IMR-90 (cell line): ENCODE measurements around the gene REXO1. TPM values are rescaled to one million over a fixed set of nuclear protein-coding genes. Genes with fewer than 3 reads are reported as not detected.

Experiments used
- ATAC-seq: fragments of 200-7000 bp; cut with Tn5 transposase; 2 replicates; pipeline ENCODE4 v1.9.1; 2020; ENCODE audit warnings: low read depth, mild to moderate bottlenecking, moderate library complexity
- BruUV-seq: library from RNA; stranded (reverse); fragments of 400-500 nt; replicated peaks from 2 replicates; lab custom pipeline; 2021; lab: Mats Ljungman, UMichigan
- CTCF ChIA-PET: fragments of 300-600 bp; formaldehyde crosslinking; extraction: SDS; loops from one replicate; lab custom pipeline; 2021; ENCODE audit warnings: antibody characterized with exemption; lab: Yijun Ruan, JAX
- POLR2A ChIA-PET: fragments of 300-600 bp; sonication (Branson Sonifier 250); formaldehyde crosslinking; loops from one replicate; lab custom pipeline; 2022; ENCODE audit warnings: antibody characterized with exemption; ENCODE audit not compliant: unreplicated experiment; lab: Charles Lee
- DNase-seq: peaks from one replicate; pipeline ENCODE4 v3.0.0; 2013
- H2AFZ ChIP-seq: replicated peaks from 2 replicates; pipeline ENCODE3; 2013; ENCODE audit warnings: low read length, mild to moderate bottlenecking; ENCODE audit not compliant: poor library complexity
- H2AK5ac ChIP-seq: 2 replicates; pipeline ENCODE4 v1.6.1; 2013; ENCODE audit warnings: low read depth, low read length, inconsistent platforms
- H2AK9ac ChIP-seq: replicated peaks from 2 replicates; pipeline ENCODE3; 2013; ENCODE audit warnings: mild to moderate bottlenecking, low read depth, low read length, moderate library complexity; ENCODE audit not compliant: poor library complexity
- H2BK120ac ChIP-seq: 2 replicates; pipeline ENCODE4 v1.6.1; 2013; ENCODE audit warnings: low read depth, low read length, inconsistent platforms
- H2BK15ac ChIP-seq: 3 replicates; pipeline ENCODE4 v1.6.1; 2013; ENCODE audit warnings: low read depth, low read length, inconsistent platforms
- H2BK20ac ChIP-seq: 2 replicates; pipeline ENCODE4 v1.6.1; 2013; ENCODE audit warnings: low read depth, mild to moderate bottlenecking, inconsistent platforms, low read length, moderate library complexity
- H2BK5ac ChIP-seq: 2 replicates; pipeline ENCODE4 v1.6.1; 2013; ENCODE audit warnings: mild to moderate bottlenecking, low read depth, low read length, inconsistent platforms; ENCODE audit not compliant: poor library complexity, severe bottlenecking
- H3K14ac ChIP-seq: replicated peaks from 2 replicates; pipeline ENCODE4 v1.6.1; 2013; ENCODE audit warnings: low read depth, low read length, inconsistent platforms
- H3K18ac ChIP-seq: 2 replicates; pipeline ENCODE4 v1.6.1; 2013; ENCODE audit warnings: low read depth, low read length, control low read depth
- H3K23ac ChIP-seq: 2 replicates; pipeline ENCODE4 v1.6.1; 2013; ENCODE audit warnings: low read depth, low read length, inconsistent platforms
- H3K27ac ChIP-seq: 2 replicates; pipeline ENCODE4 v1.5.1; 2013; ENCODE audit warnings: mild to moderate bottlenecking, control low read depth, low read length; ENCODE audit not compliant: insufficient read depth
- H3K27me3 ChIP-seq: 2 replicates; pipeline ENCODE4 v1.6.1; 2013; ENCODE audit warnings: low read length; ENCODE audit not compliant: control insufficient read depth, insufficient read depth
- H3K36me3 ChIP-seq: 2 replicates; pipeline ENCODE4 v1.6.1; 2013; ENCODE audit warnings: low read length, mixed read lengths; ENCODE audit not compliant: control insufficient read depth, insufficient read depth
- H3K4ac ChIP-seq: 2 replicates; pipeline ENCODE4 v1.6.1; 2013; ENCODE audit warnings: low read depth, low read length, inconsistent platforms
- H3K4me1 ChIP-seq: 2 replicates; pipeline ENCODE4 v1.6.1; 2013; ENCODE audit warnings: low read length, mixed read lengths; ENCODE audit not compliant: control insufficient read depth, insufficient read depth
- H3K4me2 ChIP-seq: 2 replicates; pipeline ENCODE4 v1.6.1; 2013; ENCODE audit warnings: low read depth, mild to moderate bottlenecking, control low read depth, low read length, moderate library complexity
- H3K4me3 ChIP-seq: 2 replicates; pipeline ENCODE4 v1.5.1; 2013; ENCODE audit warnings: low read depth, mild to moderate bottlenecking, control low read depth, low read length, moderate library complexity; ENCODE audit not compliant: insufficient read depth
- H3K56ac ChIP-seq: 2 replicates; pipeline ENCODE4 v1.6.1; 2013; ENCODE audit warnings: low read length, inconsistent platforms; ENCODE audit not compliant: insufficient read depth; ENCODE audit errors: extremely low read depth
- H3K79me1 ChIP-seq, 2 experiments: 2 replicates each; pipeline ENCODE4 v1.6.1; 2013; ENCODE audit warnings: low read length in 2 of 2, inconsistent platforms in 1 of 2, low read depth in 1 of 2
- H3K9ac ChIP-seq: 2 replicates; pipeline ENCODE4 v1.6.1; 2013; ENCODE audit warnings: low read depth, low read length, control low read depth
- H3K9me1 ChIP-seq: 2 replicates; pipeline ENCODE4 v1.6.1; 2013; ENCODE audit warnings: low read length, inconsistent platforms; ENCODE audit not compliant: insufficient read depth
- H3K9me3 ChIP-seq: 2 replicates; pipeline ENCODE4 v1.6.1; 2013; ENCODE audit warnings: low read length; ENCODE audit not compliant: control insufficient read depth, insufficient read depth
- H4K20me1 ChIP-seq: 2 replicates; pipeline ENCODE4 v1.6.1; 2013; ENCODE audit warnings: low read length, inconsistent platforms; ENCODE audit not compliant: insufficient read depth
- H4K5ac ChIP-seq: 2 replicates; pipeline ENCODE4 v1.6.1; 2013; ENCODE audit warnings: mild to moderate bottlenecking, low read depth, low read length, control low read depth
- H4K8ac ChIP-seq, 2 experiments: 2 replicates each; pipeline ENCODE4 v1.6.1; 2013; ENCODE audit warnings: low read depth in 2 of 2, low read length in 2 of 2, control low read depth in 1 of 2, inconsistent platforms in 1 of 2
- H4K91ac ChIP-seq: 2 replicates; pipeline ENCODE4 v1.6.1; 2013; ENCODE audit warnings: low read depth, low read length, inconsistent platforms; ENCODE audit not compliant: insufficient read depth
- BHLHE40 ChIP-seq: fragments of 150-350 bp; IDR thresholded peaks from 2 replicates; pipeline ENCODE4 v1.6.1; 2016; ENCODE audit warnings: mild to moderate bottlenecking, low read depth, low read length
- CEBPB ChIP-seq: IDR thresholded peaks from 2 replicates; pipeline ENCODE4 v1.6.1; 2012; ENCODE audit warnings: low read depth, low read length, improper control_type of control experiment
- CHD1 ChIP-seq: IDR thresholded peaks from 2 replicates; pipeline ENCODE4 v1.6.1; 2012; ENCODE audit warnings: low read depth, low read length, improper control_type of control experiment
- ELK1 ChIP-seq: fragments of 150-350 bp; IDR thresholded peaks from 2 replicates; pipeline ENCODE4 v1.6.1; 2016; ENCODE audit warnings: low read depth, mild to moderate bottlenecking, low read length, moderate library complexity, borderline replicate concordance
- FOS ChIP-seq: fragments of 150-350 bp; IDR thresholded peaks from 2 replicates; pipeline ENCODE4 v1.6.1; 2016; ENCODE audit warnings: low read depth, low read length
- MAFK ChIP-seq: IDR thresholded peaks from 2 replicates; pipeline ENCODE4 v1.6.1; 2012; ENCODE audit warnings: low read depth, low read length, improper control_type of control experiment
- NFE2L2 ChIP-seq: fragments of 150-350 bp; IDR thresholded peaks from 2 replicates; pipeline ENCODE4 v1.6.1; 2016; ENCODE audit warnings: low read depth, mild to moderate bottlenecking, low read length
- RAD21 ChIP-seq: IDR thresholded peaks from 2 replicates; pipeline ENCODE4 v1.6.1; 2012; ENCODE audit warnings: low read length, improper control_type of control experiment
- RCOR1 ChIP-seq: IDR thresholded peaks from 2 replicates; pipeline ENCODE4 v1.6.1; 2012; ENCODE audit warnings: mild to moderate bottlenecking, low read length, improper control_type of control experiment; ENCODE audit not compliant: insufficient replicate concordance
- RFX5 ChIP-seq: IDR thresholded peaks from 2 replicates; pipeline ENCODE4 v1.8.0; 2012; ENCODE audit warnings: low read depth, mild to moderate bottlenecking, low read length, moderate library complexity
- SMC3 ChIP-seq: fragments of 150-350 bp; IDR thresholded peaks from 2 replicates; pipeline ENCODE4 v1.6.1; 2016; ENCODE audit warnings: low read depth, mild to moderate bottlenecking, antibody characterized with exemption, low read length, moderate library complexity
- USF2 ChIP-seq: fragments of 150-350 bp; IDR thresholded peaks from 2 replicates; pipeline ENCODE4 v1.6.1; 2017; ENCODE audit warnings: mild to moderate bottlenecking, antibody characterized with exemption, low read length, low read depth
- WGBS, 2 experiments: methylation state at CpG; one replicate each; pipeline versions ENCODE4 v1.1.5 to v1.1.7; 2013; ENCODE audit warnings: missing lambda C conversion rate in 2 of 2; ENCODE audit not compliant: insufficient read length in 1 of 2; ENCODE audit errors: extremely low coverage in 2 of 2; 5-methylcytosine and 5-hydroxymethylcytosine counted together
- dilution Hi-C: fragments of 300-500 bp; cut with HindIII; formaldehyde crosslinking; loops from one replicate; pipeline ENCODE4 v1.14.3; 2018; ENCODE audit warnings: low sequenced_read_pairs; ENCODE audit not compliant: unreplicated experiment
- in situ Hi-C: fragments of 300-500 bp; cut with MboI; formaldehyde crosslinking; loops from 3 replicates; pipeline ENCODE4 v1.14.3; 2019; ENCODE audit warnings: low sequenced_read_pairs, inconsistent platforms, mixed read lengths
- intact Hi-C: fragments of 100-400 bp; cut with micrococcal nuclease; formaldehyde crosslinking; loops from 2 replicates; pipeline ENCODE4 v1.10.0; 2022
- polyA plus RNA-seq, 3 experiments: library from polyadenylated mRNA; depleted of rRNA; stranded (reverse); fragments of >200 nt; gene quantifications; 2 replicates each; pipeline ENCODE4 v1.2.3, GENCODE V29; 2012; ENCODE audit warnings: low replicate concordance in 1 of 3
- total RNA-seq: library from RNA; depleted of rRNA; stranded (reverse); fragments of >200 nt; gene quantifications from 2 replicates; pipeline ENCODE4 v1.2.3, GENCODE V29; 2012
- TF ChIP-seq, protein P1 (sequence below): conservative IDR thresholded peaks from 2 replicates; pipeline ENCODE4 v1.5.1; 2012; ENCODE audit warnings: mild to moderate bottlenecking, low read depth, low read length, improper control_type of control experiment

Gene REXO1
- total and polyA plus RNA-seq, 2 of the 4 experiments (the other 2 are of a cell fraction), result 1.4 to 63.7 TPM

DNA sequence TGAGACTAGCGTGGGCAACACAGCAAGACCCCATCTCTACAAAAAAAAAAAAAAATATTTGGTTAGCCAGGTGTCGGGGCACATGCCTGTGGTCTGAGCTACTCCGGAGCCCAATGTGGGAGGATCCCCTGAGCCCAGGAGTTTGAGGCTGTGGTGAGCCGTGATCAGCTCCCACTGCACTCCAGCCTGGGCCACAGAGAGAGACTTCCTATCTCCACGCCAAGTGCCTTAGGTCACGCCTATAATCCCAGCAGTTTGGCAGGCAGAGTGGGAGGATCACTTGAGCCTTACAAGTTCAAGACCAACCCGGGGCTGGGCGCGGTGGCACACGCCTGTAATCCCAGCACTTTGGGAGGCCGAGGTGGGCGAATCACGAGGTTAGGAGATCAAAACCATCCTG, 48.2 kb upstream of the REXO1 start:
- dilution Hi-C loops, result no loop called here
- H3K14ac ChIP-seq, result no peak overlapping the region
- no peak overlapping the region for H3K18ac ChIP-seq
- in situ Hi-C loops, result no loop called here
- H3K36me3 ChIP-seq, result no peaks in the 10 kb centered on the region
- no peak for DNase-seq
- no peaks in the 10 kb centered on the region for H3K27me3 ChIP-seq
- no peaks in the 10 kb centered on the region for H3K9me3 ChIP-seq
- H3K9ac ChIP-seq, result no peak overlapping the region
- no peak overlapping the region for H4K5ac ChIP-seq
- no peak overlapping the region for H3K23ac ChIP-seq
- no peak overlapping the region for H3K4me3 ChIP-seq
- POLR2A ChIA-PET, result no interaction called here
- H2BK15ac ChIP-seq, result no peak overlapping the region
- no peak overlapping the region for H4K8ac ChIP-seq
- H2AK9ac ChIP-seq, result no peak overlapping the region
- no peak overlapping the region for H2BK20ac ChIP-seq
- ATAC-seq, result no peak
- no peak overlapping the region for H4K91ac ChIP-seq
- no peaks in the 10 kb centered on the region for H4K20me1 ChIP-seq
- WGBS, 2 experiments, result 88% methylated on average over 6 of the region's 13 CpGs; no CpG with 5 or more reads in 1 of the 2 experiments
- H3K4me1 ChIP-seq, result peaks cover 5% of the 10 kb centered on the region
- H3K27ac ChIP-seq, result no peak overlapping the region
- intact Hi-C loops, result no loop called here
- H2AK5ac ChIP-seq, result no peak overlapping the region; the same call in 1 of the 2 replicates
- TF ChIP-seq ELK1 (no peak), FOS (no peak), MAFK (no peak), CEBPB (no peak), NFE2L2 (no peak), BHLHE40 (no peak), CHD1 (no peak), RAD21 (no peak), USF2 (no peak), RFX5 (no peak), RCOR1 (no peak), SMC3 (no peak)
- TF ChIP-seq, protein P1, sequence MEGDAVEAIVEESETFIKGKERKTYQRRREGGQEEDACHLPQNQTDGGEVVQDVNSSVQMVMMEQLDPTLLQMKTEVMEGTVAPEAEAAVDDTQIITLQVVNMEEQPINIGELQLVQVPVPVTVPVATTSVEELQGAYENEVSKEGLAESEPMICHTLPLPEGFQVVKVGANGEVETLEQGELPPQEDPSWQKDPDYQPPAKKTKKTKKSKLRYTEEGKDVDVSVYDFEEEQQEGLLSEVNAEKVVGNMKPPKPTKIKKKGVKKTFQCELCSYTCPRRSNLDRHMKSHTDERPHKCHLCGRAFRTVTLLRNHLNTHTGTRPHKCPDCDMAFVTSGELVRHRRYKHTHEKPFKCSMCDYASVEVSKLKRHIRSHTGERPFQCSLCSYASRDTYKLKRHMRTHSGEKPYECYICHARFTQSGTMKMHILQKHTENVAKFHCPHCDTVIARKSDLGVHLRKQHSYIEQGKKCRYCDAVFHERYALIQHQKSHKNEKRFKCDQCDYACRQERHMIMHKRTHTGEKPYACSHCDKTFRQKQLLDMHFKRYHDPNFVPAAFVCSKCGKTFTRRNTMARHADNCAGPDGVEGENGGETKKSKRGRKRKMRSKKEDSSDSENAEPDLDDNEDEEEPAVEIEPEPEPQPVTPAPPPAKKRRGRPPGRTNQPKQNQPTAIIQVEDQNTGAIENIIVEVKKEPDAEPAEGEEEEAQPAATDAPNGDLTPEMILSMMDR, result no peak
- no TSS peak for BruUV-seq
- no peaks in the 10 kb centered on the region for H3K9me1 ChIP-seq
- H2AFZ ChIP-seq, result no peak overlapping the region
- H2BK5ac ChIP-seq, result no peak overlapping the region
- H3K56ac ChIP-seq, result no peak overlapping the region
- CTCF ChIA-PET, result interaction anchor here (0.6 to 0.7 kb wide), 2 partner anchors 9 to 103 kb away, joined by 3 to 4 read pairs; partner anchors contain the start of genes ADAT3 and SCAMP4
- no peak overlapping the region for H2BK120ac ChIP-seq
- H3K79me1 ChIP-seq, result no peaks in the 10 kb centered on the region
- H3K4ac ChIP-seq, result no peak overlapping the region
- no peak overlapping the region for H3K4me2 ChIP-seq
